ENCODE measurements around the gene BFSP2.

DNA sequence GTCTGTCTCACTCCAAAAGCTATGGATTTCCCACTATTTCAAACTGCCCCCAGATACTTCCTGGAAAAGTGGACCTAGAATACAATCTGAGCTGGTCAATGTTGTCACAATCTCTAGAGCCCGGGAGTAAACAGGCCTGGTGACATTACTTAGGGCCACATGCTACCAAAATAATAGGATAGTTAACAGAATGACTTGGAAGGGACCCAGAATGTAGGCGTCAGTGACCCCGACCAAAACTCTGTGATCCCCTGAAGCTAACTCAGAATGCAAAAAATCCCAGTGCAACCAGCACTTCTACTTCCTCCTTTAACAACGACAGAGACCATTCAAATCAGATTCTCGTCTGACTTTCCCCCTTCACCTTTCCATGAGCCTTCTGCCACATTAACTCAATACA lies 122.1 kb downstream of the BFSP2 start:
- TF ChIP-seq, protein P1, sequence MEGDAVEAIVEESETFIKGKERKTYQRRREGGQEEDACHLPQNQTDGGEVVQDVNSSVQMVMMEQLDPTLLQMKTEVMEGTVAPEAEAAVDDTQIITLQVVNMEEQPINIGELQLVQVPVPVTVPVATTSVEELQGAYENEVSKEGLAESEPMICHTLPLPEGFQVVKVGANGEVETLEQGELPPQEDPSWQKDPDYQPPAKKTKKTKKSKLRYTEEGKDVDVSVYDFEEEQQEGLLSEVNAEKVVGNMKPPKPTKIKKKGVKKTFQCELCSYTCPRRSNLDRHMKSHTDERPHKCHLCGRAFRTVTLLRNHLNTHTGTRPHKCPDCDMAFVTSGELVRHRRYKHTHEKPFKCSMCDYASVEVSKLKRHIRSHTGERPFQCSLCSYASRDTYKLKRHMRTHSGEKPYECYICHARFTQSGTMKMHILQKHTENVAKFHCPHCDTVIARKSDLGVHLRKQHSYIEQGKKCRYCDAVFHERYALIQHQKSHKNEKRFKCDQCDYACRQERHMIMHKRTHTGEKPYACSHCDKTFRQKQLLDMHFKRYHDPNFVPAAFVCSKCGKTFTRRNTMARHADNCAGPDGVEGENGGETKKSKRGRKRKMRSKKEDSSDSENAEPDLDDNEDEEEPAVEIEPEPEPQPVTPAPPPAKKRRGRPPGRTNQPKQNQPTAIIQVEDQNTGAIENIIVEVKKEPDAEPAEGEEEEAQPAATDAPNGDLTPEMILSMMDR (conservative IDR thresholded peaks at IDR 0.05; ENCODE audit: low read length) = no peak
- no peak for TF ChIP-seq EZH2phosphoT487 (IDR thresholded peaks at IDR 0.05; ENCODE audit: borderline replicate concordance)
